GM19395 (cell line): ENCODE data around the gene RPP14.
"Not testable (repeated sequence)": the region's sequence is repeated elsewhere in the genome, so short reads cannot be mapped to it uniquely, and the experiment has no call there.

Experiments
- ATAC-seq: cut with Tn5 transposase; IDR thresholded peaks from one replicate; pipeline ENCODE4 v1.9.1; 2021; ENCODE audit warnings: mild to moderate bottlenecking, moderate library complexity; ENCODE audit not compliant: unreplicated experiment

The RPP14 gene

GRCh38 chr3:58305882-58306711, at the start of gene RPP14, which contains the start of gene HTD2:
RPP14 (plus strand) TSS chr3:58306245; CDS start chr3:58310330, 4,085 bp downstream.
HTD2 (plus strand) TSS chr3:58306520; CDS start chr3:58317614, 11,094 bp downstream.
- ATAC-seq, result peak; percentile 91

GRCh38 chr3:58256511-58256910, 49.5 kb upstream of the RPP14 start:
- no peak for ATAC-seq

GRCh38 chr3:58258392-58259055, 47.5 kb upstream of the RPP14 start:
- no peak for ATAC-seq

- ATAC-seq, result no peak
These were observed 45.7 kb upstream of the RPP14 start for GRCh38 chr3:58260261-58260731.

- no peak for ATAC-seq
These were observed 45.3 kb upstream of the RPP14 start for GRCh38 chr3:58260733-58261132.

GRCh38 chr3:58261954-58262666, 43.9 kb upstream of the RPP14 start:
- ATAC-seq, result peak; percentile 77

GRCh38 chr3:58266577-58266976, 39.5 kb upstream of the RPP14 start:
- no peak for ATAC-seq

- not testable (repeated sequence) for ATAC-seq
These were observed 38.5 kb upstream of the RPP14 start for GRCh38 chr3:58267543-58267942.

GRCh38 chr3:58269356-58269755, 36.7 kb upstream of the RPP14 start:
- ATAC-seq, result no peak

GRCh38 chr3:58270485-58270884, 35.6 kb upstream of the RPP14 start:
- no peak for ATAC-seq

GRCh38 chr3:58271901-58272501, 34.0 kb upstream of the RPP14 start:
- ATAC-seq, result no peak

GRCh38 chr3:58272891-58273290, 33.2 kb upstream of the RPP14 start:
- ATAC-seq, result no peak

- not testable (repeated sequence) for ATAC-seq
These were observed 32.7 kb upstream of the RPP14 start for GRCh38 chr3:58273362-58273761.

- ATAC-seq, result no peak
These were observed 31.9 kb upstream of the RPP14 start for GRCh38 chr3:58274027-58274614.

GRCh38 chr3:58281069-58281468, 25.0 kb upstream of the RPP14 start:
- ATAC-seq, result no peak

GRCh38 chr3:58285334-58285733, 20.7 kb upstream of the RPP14 start:
- ATAC-seq, result no peak

GRCh38 chr3:58287354-58287753, 18.7 kb upstream of the RPP14 start:
- ATAC-seq, result no peak

GRCh38 chr3:58288011-58288728, 17.9 kb upstream of the RPP14 start:
- ATAC-seq, result no peak

- ATAC-seq, result not testable (repeated sequence)
These were observed 17.0 kb upstream of the RPP14 start for GRCh38 chr3:58288964-58289613.
